Mesendoderm (in vitro differentiated cells): ENCODE measurements around the gene DDR1. TPM values are rescaled to one million over a fixed set of nuclear protein-coding genes. Genes with fewer than 3 reads are reported as not detected.

Experiments used
- DNase-seq: peaks from one replicate; pipeline ENCODE4 v3.0.0; 2013
- H2AK5ac ChIP-seq: 2 replicates; pipeline ENCODE4 v1.6.1; 2013; ENCODE audit warnings: low read length, inconsistent platforms
- H2BK120ac ChIP-seq: 2 replicates; pipeline ENCODE4 v1.6.1; 2013; ENCODE audit warnings: low read depth, mild to moderate bottlenecking, low read length, moderate library complexity, mixed read lengths
- H2BK15ac ChIP-seq: replicated peaks from 2 replicates; pipeline ENCODE4 v1.6.1; 2013; ENCODE audit warnings: low read depth, mild to moderate bottlenecking, moderate library complexity
- H2BK5ac ChIP-seq: 2 replicates; pipeline ENCODE4 v1.6.1; 2013; ENCODE audit warnings: low read length, inconsistent platforms
- H3K18ac ChIP-seq: 2 replicates; pipeline ENCODE4 v1.6.1; 2013; ENCODE audit warnings: mild to moderate bottlenecking, low read length, mixed read lengths
- H3K23ac ChIP-seq: one replicate; pipeline ENCODE4 v1.6.1; 2013; ENCODE audit warnings: low read length
- H3K27ac ChIP-seq: 2 replicates; pipeline ENCODE4 v1.5.1; 2013; ENCODE audit warnings: low read depth, mild to moderate bottlenecking, inconsistent platforms, low read length, moderate library complexity
- H3K27me3 ChIP-seq: 2 replicates; pipeline ENCODE4 v1.6.1; 2013; ENCODE audit warnings: low read length, control low read depth, mild to moderate bottlenecking, inconsistent platforms; ENCODE audit not compliant: insufficient read depth, poor library complexity
- H3K36me3 ChIP-seq: 2 replicates; pipeline ENCODE4 v1.6.1; 2013; ENCODE audit warnings: low read length, inconsistent platforms; ENCODE audit not compliant: control insufficient read depth, insufficient read depth
- H3K4ac ChIP-seq: one replicate; pipeline ENCODE4 v1.6.1; 2013; ENCODE audit warnings: low read depth, mild to moderate bottlenecking, low read length, moderate library complexity
- H3K4me1 ChIP-seq: 2 replicates; pipeline ENCODE4 v1.6.1; 2013; ENCODE audit warnings: low read depth, low read length, inconsistent platforms; ENCODE audit not compliant: control insufficient read depth
- H3K4me2 ChIP-seq: 2 replicates; pipeline ENCODE4 v1.6.1; 2013; ENCODE audit warnings: low read length
- H3K4me3 ChIP-seq: 2 replicates; pipeline ENCODE4 v1.5.1; 2013; ENCODE audit warnings: mild to moderate bottlenecking, low read length
- H3K56ac ChIP-seq: one replicate; pipeline ENCODE4 v1.6.1; 2013; ENCODE audit warnings: low read length
- H3K79me1 ChIP-seq: 2 replicates; pipeline ENCODE4 v1.6.1; 2013; ENCODE audit warnings: low read length, inconsistent platforms
- H3K79me2 ChIP-seq: 2 replicates; pipeline ENCODE4 v1.6.1; 2013; ENCODE audit warnings: mild to moderate bottlenecking, low read length; ENCODE audit not compliant: control insufficient read depth, insufficient read depth
- H3K9ac ChIP-seq: 2 replicates; pipeline ENCODE4 v1.6.1; 2013; ENCODE audit warnings: low read length, inconsistent platforms
- H4K5ac ChIP-seq: one replicate; pipeline ENCODE4 v1.6.1; 2013; ENCODE audit warnings: low read length
- H4K8ac ChIP-seq: one replicate; pipeline ENCODE4 v1.6.1; 2013; ENCODE audit warnings: low read depth, mild to moderate bottlenecking, control low read depth, low read length, moderate library complexity
- WGBS: extraction: QIAGEN DNeasy Blood & Tissue Kit; methylation state at CpG from one replicate; pipeline ENCODE4 v1.1.7; 2013; ENCODE audit warnings: low lambda C conversion rate, missing lambda C conversion rate; ENCODE audit not compliant: insufficient coverage; ENCODE audit errors: extremely low coverage; 5-methylcytosine and 5-hydroxymethylcytosine counted together
- polyA plus RNA-seq, 2 experiments: library from polyadenylated mRNA; stranded (reverse); fragments of 200-250 nt; gene quantifications; one replicate each; pipeline ENCODE4 v1.2.3, GENCODE V29; 2013

DDR1 gene
- polyA plus RNA-seq (2013, experiment 1 of 2), result 59.0 TPM
- polyA plus RNA-seq (2013, experiment 2 of 2), result 57.2 TPM

DNA sequence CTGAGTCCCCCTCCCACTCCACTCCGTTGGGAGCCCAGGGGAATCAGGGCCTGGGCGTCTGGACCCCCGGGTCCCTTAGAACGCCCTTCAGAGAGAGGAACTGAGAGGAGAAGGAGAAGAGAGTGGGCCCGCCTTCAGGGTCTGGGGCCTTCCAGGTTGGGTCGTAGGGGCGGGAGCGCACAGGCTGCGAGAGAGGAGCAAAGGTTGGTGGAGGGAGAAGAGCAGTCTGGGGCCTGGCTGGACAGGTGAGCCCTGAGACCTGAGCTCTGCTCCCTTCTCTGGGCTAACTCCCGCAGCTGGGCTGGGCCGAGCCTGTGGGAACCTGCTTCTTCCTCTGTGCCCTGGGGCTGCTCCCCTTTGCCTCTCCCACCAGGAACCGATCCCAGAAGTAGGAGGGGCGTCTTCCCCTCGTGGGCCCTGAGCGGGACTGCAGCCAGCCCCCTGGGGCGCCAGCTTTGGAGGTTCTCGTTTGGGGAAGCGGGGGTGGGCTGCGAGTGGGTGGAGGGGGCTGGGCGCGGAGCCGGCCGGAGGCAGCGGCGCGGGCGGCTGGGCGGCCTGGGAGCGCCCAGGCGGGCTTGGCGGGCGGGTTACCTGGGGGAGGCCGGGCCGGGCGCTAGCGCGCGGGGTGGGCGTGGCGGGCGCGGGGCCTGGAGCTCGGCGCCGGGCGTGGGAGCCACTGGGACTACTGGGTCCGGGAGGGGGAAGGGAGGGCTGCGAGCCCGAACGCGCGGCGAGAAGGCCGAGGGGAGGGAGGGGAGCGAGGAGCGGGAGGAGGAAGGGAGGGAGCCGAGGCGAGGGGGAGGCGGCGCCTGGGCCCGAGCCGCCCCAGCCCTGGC lies at the start of gene DDR1:
Gene DDR1 (plus strand): TSS at position 835 of the 836 bp plus-strand sequence. CDS start 4,211 bp downstream, outside the sequence.
- Histone ChIP-seq H3K23ac (peak within 1 kb of the TSS; percentile 94), H3K36me3 (no peaks in the 10 kb centered on the region), H4K5ac (no peak within 1 kb of the TSS), H3K27ac (peak within 1 kb of the TSS; percentile 76), H3K4me2 (peak within 1 kb of the TSS; percentile 76), H3K79me2 (peaks cover 40% of the 10 kb centered on the region), H2BK120ac (peak within 1 kb of the TSS; percentile 79), H3K9ac (peak within 1 kb of the TSS; percentile 77), H3K4me1 (peaks cover 30% of the 10 kb centered on the region), H3K4ac (peak within 1 kb of the TSS; percentile 60), H3K79me1 (peaks cover 12% of the 10 kb centered on the region), H3K56ac (peak within 1 kb of the TSS; percentile 72), H3K18ac (peak within 1 kb of the TSS; percentile 96), H3K4me3 (peak within 1 kb of the TSS; percentile 47), H2BK5ac (peak within 1 kb of the TSS; percentile 68), H2BK15ac (no peak within 1 kb of the TSS), H3K27me3 (no peaks in the 10 kb centered on the region), H4K8ac (peak within 1 kb of the TSS; percentile 77), H2AK5ac (peak within 1 kb of the TSS; percentile 95)
- DNase-seq, result peak; percentile 68
- no CpG with 5 or more reads among the region's 62 CpGs for WGBS

DNA sequence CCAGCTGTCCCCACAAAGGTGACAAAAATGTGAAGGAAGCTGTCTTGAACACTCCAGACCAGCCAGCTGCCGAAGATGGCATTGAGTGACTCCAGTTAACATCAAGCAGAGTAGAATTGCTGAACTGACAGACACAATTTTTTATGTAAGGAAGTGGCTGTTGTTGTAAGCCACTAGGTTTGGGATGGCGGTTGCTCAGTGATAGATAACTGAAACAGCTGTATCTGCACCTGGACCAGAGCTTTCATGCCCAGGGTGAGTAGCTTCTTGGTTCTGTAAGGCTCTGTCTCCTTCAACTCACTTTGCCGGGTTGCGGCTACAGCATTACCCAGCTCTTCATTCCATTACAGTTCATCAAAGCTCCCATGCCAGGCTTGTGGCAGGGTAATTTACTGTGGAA lies 49.7 kb upstream of the DDR1 start:
- Histone ChIP-seq H3K79me2 (no peaks in the 10 kb centered on the region), H3K9ac (no peak overlapping the region), H4K8ac (no peak overlapping the region), H2BK120ac (no peak overlapping the region), H3K4me1 (no peaks in the 10 kb centered on the region), H2AK5ac (no peak overlapping the region), H3K79me1 (no peaks in the 10 kb centered on the region), H2BK15ac (no peak overlapping the region), H3K56ac (no peak overlapping the region), H3K18ac (no peak overlapping the region), H4K5ac (no peak overlapping the region), H3K4ac (no peak overlapping the region), H2BK5ac (no peak overlapping the region), H3K27ac (no peak overlapping the region), H3K36me3 (no peaks in the 10 kb centered on the region), H3K23ac (no peak overlapping the region), H3K4me2 (no peak overlapping the region), H3K27me3 (no peaks in the 10 kb centered on the region), H3K4me3 (no peak overlapping the region)
- WGBS, result no CpG with 5 or more reads among the region's 4 CpGs
- no peak for DNase-seq

DNA sequence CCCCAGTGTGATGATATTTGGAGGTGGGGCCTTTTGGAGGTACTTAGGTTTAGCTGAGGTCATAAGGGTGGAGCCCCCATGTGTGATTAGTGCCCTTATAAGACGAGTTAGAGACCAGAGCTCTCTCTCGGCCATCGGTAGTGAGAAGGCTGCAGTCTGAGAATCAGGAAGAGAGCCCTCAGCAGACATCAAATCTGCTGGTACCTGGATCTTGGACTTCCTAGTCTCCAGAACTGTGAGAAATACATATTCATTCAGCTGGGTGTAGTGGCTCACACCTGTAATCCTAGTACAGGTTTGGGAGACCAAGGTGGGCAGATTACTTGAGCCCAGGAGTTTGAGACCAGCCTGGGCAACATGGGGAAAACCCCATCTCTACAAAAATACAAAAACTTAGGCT lies 48.7 kb upstream of the DDR1 start:
- Histone ChIP-seq H3K4me3 (no peak overlapping the region), H3K27ac (no peak overlapping the region), H4K8ac (no peak overlapping the region), H2BK15ac (no peak overlapping the region), H3K56ac (no peak overlapping the region), H3K4me1 (no peaks in the 10 kb centered on the region), H3K18ac (no peak overlapping the region), H3K9ac (no peak overlapping the region), H2BK120ac (no peak overlapping the region), H3K4me2 (no peak overlapping the region), H3K79me1 (no peaks in the 10 kb centered on the region), H2AK5ac (no peak overlapping the region), H3K27me3 (no peaks in the 10 kb centered on the region), H4K5ac (no peak overlapping the region), H3K36me3 (no peaks in the 10 kb centered on the region), H3K79me2 (no peaks in the 10 kb centered on the region), H2BK5ac (no peak overlapping the region), H3K23ac (no peak overlapping the region), H3K4ac (no peak overlapping the region)
- no CpG with 5 or more reads among the region's 3 CpGs for WGBS
- DNase-seq, result no peak

DNA sequence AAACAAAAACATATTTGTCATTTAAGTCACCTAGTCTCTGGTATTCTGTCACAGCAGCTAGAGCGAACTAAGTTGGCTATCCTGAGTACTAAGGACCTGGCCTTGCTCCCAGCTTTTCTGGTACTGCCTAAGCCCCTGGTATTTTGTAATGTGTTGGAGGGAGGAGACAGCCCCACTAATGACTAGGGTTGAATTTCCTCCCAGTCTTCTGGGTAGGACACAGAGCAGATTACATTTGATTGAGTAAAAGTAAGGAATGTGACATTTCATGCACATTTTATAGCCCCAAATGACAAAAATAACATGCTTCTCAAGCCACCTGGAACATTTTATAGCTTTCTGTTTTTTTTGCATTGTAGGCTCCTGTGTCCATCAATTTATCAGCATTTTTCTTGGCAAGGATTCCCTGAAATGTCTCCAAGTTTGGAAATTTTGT lies 47.9 kb upstream of the DDR1 start:
- no peak overlapping the region for H3K18ac ChIP-seq
- WGBS, result no CpG with 5 or more reads among the region's 1 CpG
- H3K23ac ChIP-seq, result no peak overlapping the region

DNA sequence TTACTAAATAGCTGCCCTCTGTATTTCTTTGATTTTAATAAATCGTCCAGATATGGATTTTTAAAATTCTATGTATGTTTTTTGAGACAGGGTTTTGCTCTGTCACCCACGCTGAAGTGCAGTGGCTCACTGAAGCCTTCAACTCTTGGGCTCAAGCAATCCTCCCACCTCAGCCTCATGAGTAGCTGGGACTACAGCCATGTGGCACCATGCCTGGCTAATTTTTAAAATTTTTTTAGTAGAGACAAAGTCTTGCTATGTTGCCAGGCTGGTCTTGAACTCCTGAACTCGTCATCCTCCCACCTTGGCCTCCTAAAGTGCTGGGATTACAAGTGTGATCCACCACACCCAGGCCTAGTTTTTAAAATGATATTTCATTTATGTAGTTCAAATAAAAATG lies 47.4 kb upstream of the DDR1 start:
- Histone ChIP-seq H3K56ac (no peak overlapping the region), H2BK5ac (no peak overlapping the region), H2BK15ac (no peak overlapping the region), H3K79me1 (no peaks in the 10 kb centered on the region), H3K27me3 (no peaks in the 10 kb centered on the region), H2BK120ac (no peak overlapping the region), H3K4ac (no peak overlapping the region), H3K36me3 (no peaks in the 10 kb centered on the region), H4K8ac (no peak overlapping the region), H3K4me2 (no peak overlapping the region), H3K4me3 (no peak overlapping the region), H3K18ac (no peak overlapping the region), H3K9ac (no peak overlapping the region), H3K4me1 (no peaks in the 10 kb centered on the region), H3K23ac (no peak overlapping the region), H3K27ac (no peak overlapping the region), H3K79me2 (no peaks in the 10 kb centered on the region), H2AK5ac (no peak overlapping the region), H4K5ac (no peak overlapping the region)
- WGBS, result no CpG with 5 or more reads among the region's 3 CpGs
- no peak for DNase-seq

More for the DNA sequence above, 47.9 kb upstream of the DDR1 start:
- Histone ChIP-seq H2BK120ac (no peak overlapping the region), H3K79me1 (no peaks in the 10 kb centered on the region), H2BK5ac (no peak overlapping the region), H2BK15ac (no peak overlapping the region), H4K8ac (no peak overlapping the region), H3K4me2 (no peak overlapping the region), H3K9ac (no peak overlapping the region), H4K5ac (no peak overlapping the region), H3K27ac (no peak overlapping the region), H3K4me3 (no peak overlapping the region), H3K27me3 (no peaks in the 10 kb centered on the region), H3K4me1 (no peaks in the 10 kb centered on the region), H3K79me2 (no peaks in the 10 kb centered on the region), H3K56ac (no peak overlapping the region), H3K36me3 (no peaks in the 10 kb centered on the region), H2AK5ac (no peak overlapping the region), H3K4ac (no peak overlapping the region)
- DNase-seq, result no peak
